ENCODE measurements around the gene CHRM4. TPM values are rescaled to one million over a fixed set of nuclear protein-coding genes. Genes with fewer than 3 reads are reported as not detected.

Gene CHRM4
- total and polyA plus RNA-seq, 2 of the 13 experiments (the other 11 are each of a cell fraction or from before 2014, with no cell fraction given), result 0.13 to 0.21 TPM

GRCh38 chr11:46381048-46381818 lies 10.3 kb downstream of the CHRM4 start, which contains the start of gene MDK (continued):
- TF ChIP-seq FUBP1 (CRISPR knock-in tag; IDR thresholded peaks at IDR 0.05; ENCODE audit: borderline replicate concordance), result no peak
- no peak for TF ChIP-seq TRAFD1 (CRISPR knock-in tag; IDR thresholded peaks at IDR 0.05; ENCODE audit: borderline replicate concordance)
- TF ChIP-seq ZNF317 (CRISPR knock-in tag; IDR thresholded peaks at IDR 0.05), result no peak
- no peak for TF ChIP-seq SYNCRIP (IDR thresholded peaks at IDR 0.05; ENCODE audit: insufficient read depth, low read depth, low read length)
- TF ChIP-seq MIXL1 (CRISPR knock-in tag; IDR thresholded peaks at IDR 0.05), result no peak
- no peak for TF ChIP-seq BATF2 (CRISPR knock-in tag; IDR thresholded peaks at IDR 0.05)
- TF ChIP-seq AKAP8 (CRISPR knock-in tag; IDR thresholded peaks at IDR 0.05), result peak; percentile 19; the same call in 1 of the 2 replicates
- no peak for TF ChIP-seq SRY (CRISPR knock-in tag; IDR thresholded peaks at IDR 0.05)
- no peak for TF ChIP-seq U2AF2 (IDR thresholded peaks at IDR 0.05; ENCODE audit: low read depth, low read length)
- no peak for TF ChIP-seq ZFAT (CRISPR knock-in tag; conservative IDR thresholded peaks at IDR 0.05)
- no peak for TF ChIP-seq U2AF1 (optimal IDR thresholded peaks at IDR 0.05; ENCODE audit: low read depth, low read length)
- 0 out of 2 replicates have a peak, but pooled peaks have one; percentile 10 for TF ChIP-seq PAXIP1 (CRISPR knock-in tag; conservative IDR thresholded peaks at IDR 0.05)
- no peak for TF ChIP-seq NFKBIZ (CRISPR knock-in tag; IDR thresholded peaks at IDR 0.05)
- no peak for TF ChIP-seq LCORL (IDR thresholded peaks at IDR 0.05)
- peak; percentile 16; the same call in 1 of the 2 replicates for TF ChIP-seq LCORL (CRISPR knock-in tag; IDR thresholded peaks at IDR 0.05)
- TF ChIP-seq CC2D1A (CRISPR knock-in tag; IDR thresholded peaks at IDR 0.05), result no peak
- no peak for TF ChIP-seq ZNF382 (CRISPR knock-in tag; IDR thresholded peaks at IDR 0.05; ENCODE audit: borderline replicate concordance)
- TF ChIP-seq ATF7-NPFF (CRISPR knock-in tag; IDR thresholded peaks at IDR 0.05; ENCODE audit: low read depth), result no peak; the same call in 1 of the 2 replicates
- TF ChIP-seq MTA1 (CRISPR knock-in tag; IDR thresholded peaks at IDR 0.05; ENCODE audit: borderline replicate concordance), result no peak
- 0 out of 2 replicates have a peak, but pooled peaks have one; percentile 47 for TF ChIP-seq KDM5B (CRISPR knock-in tag; IDR thresholded peaks at IDR 0.05; ENCODE audit: borderline replicate concordance)
- TF ChIP-seq ZZZ3 (CRISPR knock-in tag; IDR thresholded peaks at IDR 0.05; ENCODE audit: borderline replicate concordance), result no peak
- no peak for TF ChIP-seq ZNF30 (CRISPR knock-in tag; IDR thresholded peaks at IDR 0.05)
